Panc1 (cell line): Measurements from ENCODE around the gene SLC27A4.

ENCODE experiments used
- POLR2AphosphoS5 ChIP-seq: IDR thresholded peaks from 2 replicates; pipeline ENCODE4 v1.6.1; 2012; ENCODE audit warnings: mild to moderate bottlenecking, low read depth, low read length, moderate library complexity
- TF ChIP-seq, protein P1 (sequence below): fragments of 450-650 bp; IDR thresholded peaks from 2 replicates; pipeline ENCODE4 v1.5.1; 2017; ENCODE audit warnings: mild to moderate bottlenecking

DNA sequence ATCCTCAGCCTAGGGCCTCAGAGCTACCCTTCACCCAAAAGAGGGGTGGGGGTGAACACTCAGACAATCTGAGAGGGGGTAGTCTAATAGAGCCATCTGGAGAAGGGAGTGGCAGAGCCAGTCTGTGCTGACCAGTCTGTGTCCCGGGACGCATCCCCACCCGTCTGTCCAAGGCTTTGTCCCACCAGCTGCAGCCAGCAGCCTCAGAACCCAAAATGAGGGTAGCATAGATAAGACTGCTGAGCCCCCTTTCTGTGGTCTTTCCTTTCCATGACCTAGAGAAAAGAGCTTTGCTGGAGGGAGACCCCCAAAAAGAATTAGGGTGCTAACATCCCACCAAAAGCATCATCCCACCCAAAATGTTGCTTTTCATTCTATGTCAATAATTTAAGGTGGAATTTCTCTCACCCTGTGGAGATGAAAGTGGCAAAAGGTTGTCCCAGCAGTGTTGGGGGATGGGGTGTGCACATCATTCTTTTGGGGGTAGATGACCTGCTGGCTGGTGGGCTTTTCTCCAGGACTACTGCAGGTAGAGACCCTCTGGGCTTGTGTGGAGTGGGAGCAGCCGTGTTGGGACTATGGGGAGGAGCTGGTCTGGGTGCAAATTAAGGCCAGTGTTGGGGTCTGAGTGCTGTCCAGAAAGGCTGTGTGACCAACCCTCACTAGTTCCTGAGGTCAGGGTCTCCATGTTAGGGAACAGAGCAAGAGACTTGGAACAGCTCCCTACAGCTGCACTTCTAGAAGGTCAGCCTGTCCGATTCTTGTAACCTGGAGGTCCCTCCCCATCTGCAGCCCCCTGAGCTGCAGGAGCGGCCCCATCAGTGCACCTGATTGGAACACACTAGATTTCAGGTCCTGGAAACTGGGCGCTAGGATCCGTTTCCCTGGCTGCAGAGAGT, 50.7 kb downstream of the SLC27A4 start:
- TF ChIP-seq POLR2AphosphoS5, result no peak
- TF ChIP-seq, protein P1, sequence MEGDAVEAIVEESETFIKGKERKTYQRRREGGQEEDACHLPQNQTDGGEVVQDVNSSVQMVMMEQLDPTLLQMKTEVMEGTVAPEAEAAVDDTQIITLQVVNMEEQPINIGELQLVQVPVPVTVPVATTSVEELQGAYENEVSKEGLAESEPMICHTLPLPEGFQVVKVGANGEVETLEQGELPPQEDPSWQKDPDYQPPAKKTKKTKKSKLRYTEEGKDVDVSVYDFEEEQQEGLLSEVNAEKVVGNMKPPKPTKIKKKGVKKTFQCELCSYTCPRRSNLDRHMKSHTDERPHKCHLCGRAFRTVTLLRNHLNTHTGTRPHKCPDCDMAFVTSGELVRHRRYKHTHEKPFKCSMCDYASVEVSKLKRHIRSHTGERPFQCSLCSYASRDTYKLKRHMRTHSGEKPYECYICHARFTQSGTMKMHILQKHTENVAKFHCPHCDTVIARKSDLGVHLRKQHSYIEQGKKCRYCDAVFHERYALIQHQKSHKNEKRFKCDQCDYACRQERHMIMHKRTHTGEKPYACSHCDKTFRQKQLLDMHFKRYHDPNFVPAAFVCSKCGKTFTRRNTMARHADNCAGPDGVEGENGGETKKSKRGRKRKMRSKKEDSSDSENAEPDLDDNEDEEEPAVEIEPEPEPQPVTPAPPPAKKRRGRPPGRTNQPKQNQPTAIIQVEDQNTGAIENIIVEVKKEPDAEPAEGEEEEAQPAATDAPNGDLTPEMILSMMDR, result no peak
